ENCODE results near the gene DNMT1. TPM values are rescaled to one million over a fixed set of nuclear protein-coding genes. Genes with fewer than 3 reads are reported as not detected.
"Not testable (repeated sequence)": the region's sequence is repeated elsewhere in the genome, so short reads cannot be mapped to it uniquely, and the experiment has no call there.

The DNMT1 gene
- polyA plus RNA-seq, 3 donors = 17.6 to 72.5 (median 19.0) TPM

DNA sequence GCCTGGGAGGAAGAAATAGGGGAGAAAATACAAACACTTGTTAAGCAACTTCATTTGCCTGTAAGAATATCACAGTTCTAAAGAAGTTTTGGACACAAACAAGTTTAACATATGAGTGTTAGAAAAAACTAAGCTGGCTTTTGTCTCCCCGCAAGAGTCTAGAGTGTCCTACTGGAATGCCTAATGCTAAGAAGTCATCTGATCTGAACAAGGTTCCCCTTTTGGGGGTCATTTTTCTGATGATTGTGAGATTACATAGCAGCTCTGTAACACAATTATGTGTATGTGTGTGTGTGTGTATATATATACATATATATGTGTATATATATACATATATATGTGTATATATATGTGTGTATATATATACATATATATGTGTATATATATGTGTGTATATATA is 12.7 kb downstream of the DNMT1 start:
- Histone ChIP-seq H3K27me3 (ENCODE audit: control insufficient read depth in 2 of 2, insufficient read depth in 2 of 2, low read length in 2 of 2) (no peaks in the 10 kb centered on the region), H3K9ac (ENCODE audit: insufficient read depth, low read length, poor library complexity, severe bottlenecking) (no peak overlapping the region), H3K79me2 (ENCODE audit: insufficient read depth, low read length) (peaks cover 85% of the 10 kb centered on the region), H3K4me1 (ENCODE audit: control insufficient read depth in 1 of 2, insufficient read depth in 2 of 2, low read length in 2 of 2) (no peaks in the 10 kb centered on the region), H3K36me3 (replicated peaks in 1 of 2; ENCODE audit: control insufficient read depth in 1 of 2, insufficient read depth in 2 of 2, low read length in 2 of 2) (peaks cover 58 to 81% of the 10 kb centered on the region in 2 donors), H2AFZ (ENCODE audit: insufficient read depth, low read depth, low read length, poor library complexity, severe bottlenecking) (no peak overlapping the region), H3K27ac (ENCODE audit: low read depth in 1 of 2, low read length in 2 of 2) (no peak overlapping the region), H3K4me3 (replicated peaks in 1 of 3; ENCODE audit: low read depth in 2 of 3, low read length in 3 of 3) (no peak overlapping the region), H4K20me1 (ENCODE audit: insufficient read depth, low read length) (peaks cover 28% of the 10 kb centered on the region), H3K9me3 (replicated peaks in 1 of 2; ENCODE audit: control insufficient read depth in 1 of 2, insufficient read depth in 1 of 2, low read length in 2 of 2) (no peaks in the 10 kb centered on the region), H3K4me2 (replicated peaks; ENCODE audit: extremely low read depth, low read length, poor library complexity, severe bottlenecking) (no peak overlapping the region)
- WGBS (ENCODE audit: insufficient coverage) = no CpG with 5 or more reads among the region's 1 CpG
- peaks cover 38 to 73% of the 10 kb centered on the region in 2 donors for H3K36me3 Mint-ChIP-seq
- no peak overlapping the region for H3K4me3 Mint-ChIP-seq
- peaks cover 3% of the 10 kb centered on the region for H3K4me1 Mint-ChIP-seq
- intact Hi-C loops (cut with micrococcal nuclease) = no loop called here
- no peak overlapping the region for H3K27ac Mint-ChIP-seq
- DNase-seq = no peak
- H3K27me3 Mint-ChIP-seq (ENCODE audit: low read depth in 3 of 3) = no peaks in the 10 kb centered on the region
- no peaks in the 10 kb centered on the region for H3K9me3 Mint-ChIP-seq
- no peak for TF ChIP-seq CTCF (IDR thresholded peaks at IDR 0.05)

GRCh38 chr19:10180459-10180858 is 14.3 kb downstream of the DNMT1 start:
- Mint-ChIP-seq H3K4me1 (no peaks in the 10 kb centered on the region), H3K4me3 (no peak overlapping the region), H3K36me3 (peaks cover 44 to 78% of the 10 kb centered on the region in 2 donors), H3K9me3 (no peaks in the 10 kb centered on the region), H3K27me3 (ENCODE audit: low read depth in 3 of 3) (no peaks in the 10 kb centered on the region), H3K27ac (no peak overlapping the region)
- peaks cover 58 to 81% of the 10 kb centered on the region in 2 donors for H3K36me3 ChIP-seq (replicated peaks in 1 of 2; ENCODE audit: control insufficient read depth in 1 of 2, insufficient read depth in 2 of 2, low read length in 2 of 2)
- H3K4me2 ChIP-seq (replicated peaks; ENCODE audit: extremely low read depth, low read length, poor library complexity, severe bottlenecking) = no peak overlapping the region
- TF ChIP-seq CTCF (IDR thresholded peaks at IDR 0.05) = no peak
- peaks cover 13% of the 10 kb centered on the region for H4K20me1 ChIP-seq (ENCODE audit: insufficient read depth, low read length)
- no peak for DNase-seq
- H3K9me3 ChIP-seq (replicated peaks in 1 of 2; ENCODE audit: control insufficient read depth in 1 of 2, insufficient read depth in 1 of 2, low read length in 2 of 2) = no peaks in the 10 kb centered on the region
- WGBS (ENCODE audit: insufficient coverage) = no CpG with 5 or more reads among the region's 7 CpGs
- intact Hi-C loops (cut with micrococcal nuclease) = no loop called here
- H2AFZ ChIP-seq (ENCODE audit: insufficient read depth, low read depth, low read length, poor library complexity, severe bottlenecking) = no peak overlapping the region
- no peak overlapping the region for H3K9ac ChIP-seq (ENCODE audit: insufficient read depth, low read length, poor library complexity, severe bottlenecking)
- H3K27ac ChIP-seq (ENCODE audit: low read depth in 1 of 2, low read length in 2 of 2) = peak overlapping the region in 1 of 2 donors; percentile 26
- H3K79me2 ChIP-seq (ENCODE audit: insufficient read depth, low read length) = peaks cover 74% of the 10 kb centered on the region
- no peaks in the 10 kb centered on the region for H3K4me1 ChIP-seq (ENCODE audit: control insufficient read depth in 1 of 2, insufficient read depth in 2 of 2, low read length in 2 of 2)
- no peaks in the 10 kb centered on the region for H3K27me3 ChIP-seq (ENCODE audit: control insufficient read depth in 2 of 2, insufficient read depth in 2 of 2, low read length in 2 of 2)
- no peak overlapping the region for H3K4me3 ChIP-seq (replicated peaks in 1 of 3; ENCODE audit: low read depth in 2 of 3, low read length in 3 of 3)

GRCh38 chr19:10180024-10180423 is 14.7 kb downstream of the DNMT1 start:
- WGBS (ENCODE audit: insufficient coverage) = 100% methylated on average over 4 of the region's 6 CpGs
- peaks cover 62 to 83% of the 10 kb centered on the region in 2 donors for H3K36me3 ChIP-seq (replicated peaks in 1 of 2; ENCODE audit: control insufficient read depth in 1 of 2, insufficient read depth in 2 of 2, low read length in 2 of 2)
- H3K9me3 Mint-ChIP-seq; H3K27me3 Mint-ChIP-seq (ENCODE audit: low read depth in 3 of 3); H3K4me2 ChIP-seq (replicated peaks; ENCODE audit: extremely low read depth, low read length, poor library complexity, severe bottlenecking); H3K9ac ChIP-seq (ENCODE audit: insufficient read depth, low read length, poor library complexity, severe bottlenecking); H3K9me3 ChIP-seq (replicated peaks in 1 of 2; ENCODE audit: control insufficient read depth in 1 of 2, insufficient read depth in 1 of 2, low read length in 2 of 2); H3K4me1 Mint-ChIP-seq; H3K4me1 ChIP-seq (ENCODE audit: control insufficient read depth in 1 of 2, insufficient read depth in 2 of 2, low read length in 2 of 2); DNase-seq; H3K27me3 ChIP-seq (ENCODE audit: control insufficient read depth in 2 of 2, insufficient read depth in 2 of 2, low read length in 2 of 2); intact Hi-C loops (cut with micrococcal nuclease); H3K4me3 Mint-ChIP-seq; H3K4me3 ChIP-seq (replicated peaks in 1 of 3; ENCODE audit: low read depth in 2 of 3, low read length in 3 of 3); H2AFZ ChIP-seq (ENCODE audit: insufficient read depth, low read depth, low read length, poor library complexity, severe bottlenecking): not testable (repeated sequence)
- peak overlapping the region in 1 of 2 donors; percentile 26 for H3K27ac ChIP-seq (ENCODE audit: low read depth in 1 of 2, low read length in 2 of 2)
- peaks cover 11% of the 10 kb centered on the region for H4K20me1 ChIP-seq (ENCODE audit: insufficient read depth, low read length)
- Mint-ChIP-seq H3K27ac (peak overlapping the region in 1 of 7 donors; percentile 11), H3K36me3 (peaks cover 47 to 80% of the 10 kb centered on the region in 2 donors)
- H3K79me2 ChIP-seq (ENCODE audit: insufficient read depth, low read length) = peaks cover 75% of the 10 kb centered on the region

Measured in CD14-positive monocyte (primary cell).